Left renal cortex interstitium (tissue), 4 donors: ENCODE results near the gene FAF1. TPM values are rescaled to one million over a fixed set of nuclear protein-coding genes. Genes with fewer than 3 reads are reported as not detected.

ENCODE experiments used
- DNase-seq, 4 donors: peaks; one replicate each; pipeline ENCODE4 v3.0.0-alpha.2; 2013; ENCODE audit warnings: low read depth in 4 of 4, low spot score in 2 of 4, missing footprints in 1 of 4
- polyA plus RNA-seq, 4 donors: library from polyadenylated mRNA; unstranded; fragments of 120-200 nt; gene quantifications; one replicate each; pipeline ENCODE4 v1.2.1, GENCODE V29; 2013; ENCODE audit not compliant: insufficient read length in 4 of 4

FAF1 gene
- polyA plus RNA-seq, 4 donors, result 50.6 to 67.7 (median 58.1) TPM

DNA sequence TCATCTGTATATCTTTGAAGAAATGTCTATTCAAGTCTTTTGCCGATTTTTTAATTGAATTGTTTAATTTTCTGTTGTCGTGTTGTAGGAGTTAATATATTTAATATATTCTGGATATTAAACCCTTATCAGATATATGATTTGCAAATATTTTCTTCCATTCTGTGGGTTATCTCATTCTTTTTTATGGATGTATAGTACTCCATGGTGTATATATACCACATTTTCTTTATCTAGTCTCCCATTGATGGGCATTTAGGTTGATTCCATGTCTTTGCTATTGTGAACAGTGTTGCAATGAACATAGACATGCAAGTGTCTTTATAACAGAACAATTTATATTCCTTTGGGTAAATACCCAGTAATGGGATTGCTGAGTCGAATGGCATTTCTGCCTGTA, 436.5 kb downstream of the FAF1 start:
- DNase-seq, result no peak

DNA sequence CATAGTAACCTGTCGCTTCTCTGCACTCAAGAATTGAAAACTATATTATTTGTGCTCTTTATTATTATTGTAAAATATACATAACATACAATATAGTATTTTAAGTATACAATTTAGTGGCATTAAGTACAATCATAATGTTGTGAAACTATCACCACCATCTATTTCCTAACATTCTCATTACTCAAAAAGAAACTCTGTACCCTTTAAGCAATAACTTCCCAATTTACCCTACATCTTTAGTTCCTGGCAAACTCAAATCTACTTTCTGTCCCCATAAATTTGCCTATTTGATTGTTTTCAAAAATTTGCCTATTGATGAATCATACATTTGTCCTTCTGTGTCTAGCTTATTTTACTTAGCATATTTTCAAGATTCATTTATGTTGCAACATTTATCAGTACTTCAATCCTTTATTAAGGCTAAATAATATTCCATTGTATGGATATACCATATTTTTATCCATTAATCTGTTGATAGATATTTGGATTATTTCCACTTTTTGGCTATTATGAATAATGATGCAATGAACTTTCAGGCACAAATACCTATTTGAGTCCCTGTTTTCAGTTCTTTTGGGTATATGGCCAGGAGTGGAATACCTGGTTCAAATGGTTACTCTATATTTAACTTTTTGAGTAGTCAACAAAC, 437.2 kb downstream of the FAF1 start:
- no peak for DNase-seq

DNA sequence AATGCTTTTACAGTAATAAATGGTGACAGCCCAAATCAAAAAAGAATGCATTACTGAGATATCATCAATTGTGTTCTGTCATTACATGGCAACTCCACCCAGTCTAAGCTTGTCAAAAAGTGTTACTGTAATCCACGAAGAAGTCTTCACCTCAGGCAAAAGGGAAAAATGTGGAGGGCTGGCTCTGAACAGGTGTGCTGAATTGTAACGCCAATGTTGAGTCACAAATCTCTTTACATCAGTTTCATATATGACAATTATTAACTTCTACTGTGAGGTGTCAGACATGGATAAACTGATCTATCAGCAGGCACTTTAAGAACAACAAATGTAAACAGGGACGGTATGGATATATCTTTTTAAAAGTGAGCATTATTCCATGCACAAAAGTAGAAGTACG, 438.4 kb downstream of the FAF1 start:
- no peak for DNase-seq

DNA sequence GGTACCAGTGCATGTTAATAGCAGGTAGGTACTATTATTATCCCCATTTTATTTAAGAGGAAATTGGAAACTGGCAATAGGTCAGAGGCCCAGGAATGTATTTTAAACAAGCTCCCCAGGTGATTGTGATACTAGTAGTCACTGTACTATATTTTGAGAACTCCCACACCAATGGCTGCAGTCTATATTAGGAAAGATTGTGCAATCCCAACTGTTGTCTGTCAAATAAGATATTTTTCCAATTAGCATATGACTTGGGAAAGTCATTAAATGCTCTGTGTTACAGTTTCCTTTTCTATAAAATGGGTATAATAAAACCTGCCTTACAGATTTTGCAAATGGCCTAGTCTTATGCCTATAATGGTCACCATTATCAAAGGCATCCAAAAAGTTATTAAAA, 442.6 kb downstream of the FAF1 start:
- DNase-seq, result no peak

DNA sequence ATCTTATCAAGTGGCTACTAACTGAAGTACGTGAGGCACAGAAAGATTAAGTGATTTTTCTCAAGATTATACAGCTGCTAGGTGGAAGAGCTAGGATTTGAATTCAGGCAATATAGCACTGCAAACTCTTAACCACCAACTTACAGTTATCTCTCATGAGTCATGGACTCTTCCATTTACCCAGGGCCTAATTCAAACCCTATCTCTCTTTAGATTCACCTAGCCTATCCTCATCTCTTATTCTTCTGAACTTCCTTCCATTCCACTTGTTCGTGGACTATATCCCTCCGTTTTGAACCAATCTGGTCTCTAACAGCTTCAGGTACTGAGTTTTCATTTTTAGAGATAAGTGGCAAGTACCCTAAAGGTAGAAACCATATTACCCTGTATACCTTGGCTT, 444.0 kb downstream of the FAF1 start:
- DNase-seq, result no peak

DNA sequence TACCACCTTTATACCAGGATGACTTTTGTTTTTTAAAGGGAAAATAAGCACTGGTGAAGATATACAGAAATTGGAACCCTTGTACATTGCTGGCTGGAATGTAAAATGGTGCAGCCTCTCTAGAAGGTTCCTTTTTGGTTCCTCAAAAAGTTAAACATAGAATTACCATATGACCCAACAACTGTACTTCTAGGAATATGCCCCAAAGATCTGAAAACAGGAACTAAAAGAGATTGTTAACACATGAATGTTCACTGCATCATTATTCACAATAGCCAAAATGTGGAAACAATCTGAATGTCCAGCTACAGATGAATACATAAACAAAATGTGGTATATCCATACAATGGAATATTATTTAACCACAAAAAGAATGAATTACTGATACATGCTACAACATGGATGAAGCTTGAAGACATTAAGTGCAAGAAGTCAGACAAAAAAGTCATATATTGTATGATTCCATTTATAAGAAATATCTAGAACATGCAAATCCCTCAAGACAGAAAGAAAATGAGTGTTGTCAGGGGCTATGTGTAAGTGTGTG, 452.0 kb downstream of the FAF1 start:
- DNase-seq, result no peak

DNA sequence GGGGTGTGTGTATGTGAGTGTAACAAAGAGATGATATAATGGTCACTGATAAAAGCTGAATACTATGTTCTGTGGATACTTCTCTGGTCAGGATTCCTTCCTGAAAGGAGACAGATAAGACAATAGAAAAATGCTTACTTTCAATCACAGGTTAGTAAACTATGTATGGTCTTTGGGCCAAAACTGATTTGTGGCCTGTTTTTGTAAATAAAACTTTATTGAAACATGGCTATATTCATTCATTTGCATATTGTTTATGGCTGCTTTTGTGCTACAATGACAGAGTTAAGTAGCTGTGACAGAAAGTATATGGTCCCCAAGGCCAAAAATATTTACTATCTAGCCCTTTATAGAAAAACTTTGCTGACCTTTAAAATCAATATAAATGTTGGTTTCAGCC, 454.6 kb downstream of the FAF1 start:
- no peak for DNase-seq

DNA sequence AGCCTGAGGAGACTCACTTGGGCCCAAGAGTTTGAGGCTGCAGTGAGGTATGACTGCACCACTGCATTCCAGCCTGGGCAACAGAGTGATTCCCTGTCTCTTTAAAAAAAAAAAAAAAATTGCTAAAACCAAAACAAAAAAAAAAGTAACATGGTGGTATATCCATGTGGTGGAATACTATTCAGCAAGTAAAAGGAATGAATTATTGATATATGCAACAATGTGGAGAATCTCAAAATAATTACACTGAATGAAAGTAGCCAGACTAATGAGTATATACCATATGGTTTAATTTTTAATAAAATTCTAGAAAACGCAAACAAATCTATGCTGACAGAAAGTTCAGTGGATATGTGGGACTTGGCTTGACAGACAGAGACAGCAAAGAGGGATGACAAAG, 456.6 kb downstream of the FAF1 start:
- no peak for DNase-seq

DNA sequence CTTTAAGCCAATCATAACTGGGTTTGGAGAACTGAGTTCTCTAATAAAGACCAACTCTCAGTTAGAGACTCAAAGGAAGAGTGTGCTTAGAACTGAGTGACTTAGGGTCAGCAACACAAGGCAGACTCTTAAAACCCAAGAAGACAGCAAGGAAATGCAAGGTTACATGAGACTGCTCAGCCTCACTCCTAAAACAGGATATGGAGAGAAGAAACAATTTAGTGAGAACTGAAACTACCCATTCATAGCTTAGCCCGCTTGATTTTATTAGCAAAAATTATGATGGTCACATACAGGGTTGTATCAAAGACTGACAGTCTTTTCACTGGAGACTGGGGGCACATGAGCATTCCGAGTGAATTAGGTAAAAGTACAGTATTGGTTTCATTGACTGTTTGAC, 457.9 kb downstream of the FAF1 start:
- no peak for DNase-seq

DNA sequence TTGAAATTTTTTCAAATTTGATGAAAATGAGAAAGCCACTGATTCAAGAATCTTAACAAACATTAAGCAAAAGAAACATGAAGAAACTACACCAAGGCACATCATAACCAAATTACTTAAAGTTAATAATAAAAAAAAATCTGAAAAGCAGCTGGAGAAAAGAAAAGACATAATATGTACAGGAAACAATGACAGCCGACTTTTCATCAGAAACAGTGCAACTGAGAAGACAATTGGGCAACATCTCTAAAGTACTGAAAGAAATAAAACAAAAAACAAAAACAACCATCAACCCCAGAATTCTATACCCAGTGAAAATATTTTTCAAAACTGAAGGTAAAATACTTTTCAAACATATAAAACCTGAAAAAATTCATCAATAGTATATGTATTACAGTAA, 463.1 kb downstream of the FAF1 start:
- no peak for DNase-seq

DNA sequence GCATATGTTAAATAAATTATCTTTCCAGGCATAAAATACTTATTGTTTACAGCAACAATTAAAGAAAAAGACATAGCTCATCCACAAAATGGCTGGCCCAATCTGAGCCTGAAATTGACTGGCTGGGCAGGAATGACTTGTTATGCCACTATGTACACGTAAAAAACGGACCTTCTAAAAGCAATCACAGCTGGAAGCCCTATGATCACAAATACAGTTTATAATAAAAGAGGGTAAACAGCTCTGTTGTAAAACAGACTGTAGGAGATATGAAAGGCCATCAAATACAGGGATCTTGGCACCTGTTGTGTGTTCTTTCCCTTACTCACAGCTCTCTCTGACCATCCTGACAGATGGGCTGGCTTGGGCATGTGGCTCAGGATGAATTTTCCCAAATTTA, 466.4 kb downstream of the FAF1 start:
- no peak for DNase-seq

DNA sequence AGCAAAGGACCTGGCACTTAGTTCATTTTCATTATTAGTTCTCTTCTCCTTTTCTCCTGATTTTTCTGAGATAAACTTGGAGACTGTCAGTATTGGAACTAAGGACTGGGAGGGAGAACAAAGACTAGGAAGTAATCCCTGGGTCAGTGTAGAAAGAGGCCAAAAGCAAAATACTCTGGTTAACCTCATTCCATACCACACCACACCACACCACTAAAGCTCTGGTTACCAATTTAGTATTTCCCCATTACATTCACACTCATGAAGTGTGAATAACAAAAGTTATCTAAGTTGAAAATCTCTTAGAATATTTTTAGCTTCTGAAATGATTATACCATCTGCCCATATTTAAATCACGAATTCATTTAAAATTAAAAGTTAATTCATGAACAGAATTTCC, 467.9 kb downstream of the FAF1 start:
- no peak for DNase-seq

DNA sequence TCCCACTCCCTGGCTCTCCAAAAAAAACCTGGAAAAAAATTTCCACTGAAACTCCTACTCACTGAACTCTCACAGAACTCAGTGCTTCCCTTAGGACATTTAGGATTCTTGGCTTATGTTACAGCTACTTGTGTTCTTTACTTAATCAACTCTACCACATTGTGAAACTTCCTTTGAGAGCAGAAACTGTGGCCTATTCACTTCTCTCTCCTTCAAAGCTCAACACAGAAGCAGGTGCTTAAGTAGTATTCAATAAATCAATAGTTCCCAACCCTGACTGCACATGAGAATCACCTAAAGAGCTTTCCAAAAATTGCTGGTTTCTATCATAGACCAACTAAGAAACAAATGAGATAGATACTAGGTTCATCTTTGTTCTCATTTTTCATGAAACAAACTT, 468.9 kb downstream of the FAF1 start:
- DNase-seq, result no peak

DNA sequence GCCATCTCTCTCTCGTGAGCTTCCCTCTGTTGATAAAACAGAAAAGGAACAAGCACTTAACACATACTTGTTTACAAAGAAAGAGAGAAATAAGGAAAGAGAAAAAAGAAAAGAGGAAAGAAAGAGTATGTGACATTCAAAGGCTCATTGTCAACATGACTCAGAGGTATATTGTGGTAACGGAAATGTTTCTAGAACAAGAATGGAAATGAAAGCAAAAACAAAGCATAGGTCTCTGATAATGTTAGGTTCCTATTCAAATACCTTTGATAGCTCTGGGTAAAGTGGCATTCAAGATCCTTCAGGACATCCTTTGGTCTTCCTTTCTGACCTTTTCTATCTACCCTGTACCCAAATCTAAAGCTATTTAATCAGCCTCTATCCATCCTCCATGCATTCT, 469.4 kb downstream of the FAF1 start:
- DNase-seq, result no peak

DNA sequence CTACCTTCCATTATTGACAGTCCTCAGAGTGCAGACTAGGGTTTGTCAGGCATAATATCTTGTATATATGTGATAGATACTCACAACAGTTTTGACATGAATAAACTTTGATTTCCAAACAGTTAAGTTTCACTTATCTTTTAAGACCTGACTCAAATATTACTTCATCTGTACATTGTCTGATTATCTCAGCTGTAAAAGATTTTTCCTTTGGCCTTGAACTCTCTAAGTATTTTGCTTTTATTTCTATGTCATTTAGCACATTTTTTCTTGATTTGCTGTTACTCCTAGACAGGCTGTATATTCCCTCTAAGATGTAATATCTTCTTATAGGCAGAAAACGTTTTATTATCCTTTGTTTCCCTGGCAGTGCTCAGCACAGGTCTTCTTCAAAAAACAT, 471.2 kb downstream of the FAF1 start:
- DNase-seq, result no peak

DNA sequence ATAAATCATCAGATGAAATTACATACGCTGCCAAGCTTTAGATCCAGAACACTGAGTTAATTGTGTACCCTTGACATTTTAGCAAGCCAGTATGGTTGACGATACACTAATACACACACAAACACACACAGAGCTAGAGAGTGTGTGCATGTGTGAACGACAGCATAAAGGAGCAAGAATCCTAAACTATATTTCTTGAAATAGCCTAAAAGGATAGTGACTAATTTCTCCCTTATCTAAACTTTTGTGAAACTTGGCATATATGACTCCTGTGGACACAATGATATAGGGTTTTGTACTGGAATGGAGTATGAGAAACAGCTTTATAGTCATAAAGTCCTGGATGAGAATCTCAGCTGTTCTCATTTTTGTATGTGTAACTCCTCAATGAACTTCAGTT, 471.7 kb downstream of the FAF1 start:
- no peak for DNase-seq

DNA sequence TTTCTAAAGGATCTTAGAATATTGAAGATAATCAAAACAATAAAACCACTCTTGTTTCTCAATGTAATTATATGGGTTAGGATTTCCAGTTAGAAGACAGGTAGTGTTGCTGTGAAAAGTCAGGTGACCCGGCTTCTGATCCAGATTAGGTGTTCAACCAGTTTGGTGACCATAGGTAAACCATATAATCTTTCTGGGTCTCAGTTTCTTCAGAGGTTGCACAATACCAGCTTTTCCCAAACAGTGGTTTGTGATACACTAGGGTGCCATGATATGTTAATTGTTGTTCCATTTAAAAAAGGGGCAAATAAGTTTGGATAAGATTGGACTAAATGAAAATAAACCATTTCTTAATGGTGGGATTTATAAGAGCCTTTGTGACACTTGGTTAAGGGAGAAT, 472.3 kb downstream of the FAF1 start:
- DNase-seq, result no peak

DNA sequence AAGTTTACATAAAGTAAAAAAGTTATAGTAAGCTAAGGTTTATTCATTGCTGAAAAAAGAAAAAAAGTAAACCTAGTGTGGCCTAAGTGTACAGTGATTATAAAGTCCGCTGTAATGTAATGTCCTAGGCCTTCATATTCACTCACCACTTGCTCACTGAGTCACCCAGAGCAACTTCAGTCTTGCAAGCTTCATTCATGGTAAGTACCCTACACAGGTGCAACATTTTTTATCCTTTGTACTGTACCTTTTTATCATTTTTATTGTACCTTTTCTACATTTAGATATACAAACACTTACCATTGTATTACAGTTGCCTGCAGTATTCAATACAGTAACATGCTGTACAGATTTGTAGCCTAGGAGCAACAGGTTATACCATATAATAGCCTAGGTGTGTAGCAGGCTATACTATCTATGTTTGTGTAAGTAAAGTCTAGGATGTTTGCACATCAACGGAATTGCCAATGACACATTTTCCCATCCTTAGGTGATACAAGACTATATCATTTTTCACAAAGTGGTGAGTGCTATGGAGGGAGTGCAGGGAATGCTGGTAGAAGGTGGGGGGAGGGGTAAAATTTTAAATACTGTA, 478.8 kb downstream of the FAF1 start:
- DNase-seq, result no peak

DNA sequence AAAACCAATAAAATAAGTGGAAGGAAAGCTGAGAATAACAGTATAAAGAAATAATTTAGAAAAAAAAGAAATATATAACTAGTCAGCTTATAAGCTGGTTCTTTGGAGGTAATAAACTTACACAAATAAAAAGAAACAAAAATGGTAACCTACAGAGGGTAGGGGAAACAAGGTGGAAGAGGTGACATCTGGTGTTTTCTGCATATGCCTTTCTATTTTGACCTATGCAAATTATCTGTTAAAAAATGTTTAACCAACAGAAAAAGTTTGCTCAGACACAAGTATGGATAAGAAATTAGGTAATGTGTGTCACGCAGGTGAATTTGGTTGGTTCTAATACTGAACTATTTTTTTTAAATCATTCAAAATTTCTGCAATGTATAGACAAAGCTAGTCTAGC, 483.3 kb downstream of the FAF1 start:
- no peak for DNase-seq

DNA sequence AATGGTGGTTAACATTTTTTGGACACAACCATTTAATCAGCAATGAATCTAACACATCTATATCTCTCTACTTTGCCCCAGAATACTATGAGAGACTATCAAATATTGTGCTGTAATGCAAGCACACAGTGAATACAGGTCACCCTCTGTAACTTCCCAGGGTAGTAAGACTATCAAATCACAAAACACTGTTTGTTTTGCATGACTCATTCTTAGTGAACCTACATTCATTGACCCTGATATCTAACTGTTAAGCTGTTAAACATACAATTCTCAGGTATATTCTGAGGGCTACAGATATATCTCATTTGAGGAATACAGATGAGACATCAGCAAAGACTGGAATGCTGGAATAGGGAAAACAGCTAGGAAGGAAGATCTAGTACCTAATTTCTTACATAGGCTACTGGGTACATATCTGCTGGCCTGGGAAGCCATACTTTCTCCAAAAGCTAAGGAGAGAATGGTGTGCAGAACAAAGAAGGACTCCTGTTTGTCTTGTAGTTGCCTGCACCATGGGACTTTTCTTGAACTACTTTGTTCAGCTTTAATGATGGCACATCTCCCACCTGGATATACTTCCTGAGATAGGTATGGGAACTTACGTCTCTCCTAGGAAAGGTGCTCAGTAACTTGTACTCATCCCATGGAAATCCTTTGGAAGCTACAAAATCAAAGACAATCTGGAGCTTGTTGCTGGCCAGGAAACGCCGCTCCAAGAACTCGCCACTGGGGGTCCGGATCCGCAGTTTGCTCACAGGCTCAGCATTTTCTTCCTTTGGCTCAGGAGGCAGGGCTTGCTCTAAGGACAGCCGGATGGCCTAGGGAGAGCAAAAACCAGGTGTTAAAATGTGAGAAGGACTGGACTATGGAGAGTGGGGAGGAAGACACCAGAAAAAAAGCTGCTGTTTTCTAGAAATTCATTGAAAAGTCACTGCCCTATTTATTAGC, 484.9 kb downstream of the FAF1 start:
- DNase-seq, result no peak

DNA sequence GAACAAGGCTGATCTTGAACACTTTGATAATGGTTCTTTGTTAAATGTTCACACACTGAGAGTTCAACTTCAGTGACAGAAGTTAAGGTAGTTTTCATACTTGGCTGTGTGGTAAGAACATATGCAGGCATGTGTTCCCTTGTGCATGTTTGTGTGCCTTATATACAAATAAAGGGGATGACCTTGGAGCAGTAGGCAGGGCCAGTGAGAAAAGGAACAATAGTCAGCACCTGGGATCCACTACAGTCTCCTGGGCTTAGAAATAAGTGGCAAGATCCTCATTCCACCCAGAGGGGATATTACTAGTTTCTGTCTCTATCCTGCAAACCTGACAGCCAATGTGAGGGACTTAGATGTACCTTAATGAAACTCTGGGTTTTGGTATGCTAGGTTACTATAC, 486.6 kb downstream of the FAF1 start:
- DNase-seq, result no peak

DNA sequence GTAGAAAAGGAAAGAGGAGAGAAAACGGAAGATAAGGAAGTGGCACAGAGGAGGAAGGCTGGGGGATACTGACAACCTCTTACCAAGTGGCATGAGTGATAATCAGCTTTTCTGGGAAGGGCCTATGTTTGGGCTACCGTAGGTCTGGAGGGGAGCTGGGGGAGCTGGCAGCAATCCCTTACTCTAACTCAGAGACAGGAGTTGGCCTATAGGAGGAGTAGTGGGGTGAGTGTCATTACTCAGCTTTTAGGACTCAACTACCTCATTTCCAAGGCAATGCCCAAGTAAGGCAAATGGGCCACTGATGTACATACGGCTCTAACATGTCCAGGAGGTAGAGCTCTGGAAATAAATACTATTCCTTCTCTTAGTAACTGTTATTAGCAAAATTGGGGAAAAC, 488.1 kb downstream of the FAF1 start:
- DNase-seq, result no peak
